Keratinocyte (primary cell): ENCODE data around the gene PDE4DIP.
"Not testable (repeated sequence)": the region's sequence is repeated elsewhere in the genome, so short reads cannot be mapped to it uniquely, and the experiment has no call there.

Experiments
- CTCF ChIP-seq, 3 experiments: IDR thresholded peaks in 1 of 3; conservative IDR thresholded peaks in 1 of 3; optimal IDR thresholded peaks in 1 of 3; 2 replicates in 2 of 3; 3 replicates in 1 of 3; pipeline versions ENCODE3 to v1.5.1; 2011; ENCODE audit warnings: low read length in 3 of 3, mild to moderate bottlenecking in 3 of 3, moderate library complexity in 2 of 3, control low read depth in 1 of 3, inconsistent platforms in 1 of 3; ENCODE audit not compliant: insufficient read depth in 2 of 3; ENCODE audit errors: extremely low read depth in 1 of 3
- EZH2 ChIP-seq: IDR thresholded peaks from one replicate; pipeline ENCODE4 v1.6.1; 2012; ENCODE audit warnings: inconsistent platforms, mild to moderate bottlenecking, low read length, moderate library complexity

- TF ChIP-seq CTCF (optimal IDR thresholded peaks at IDR 0.05 in 1 of 3, IDR thresholded peaks at IDR 0.05 in 1 of 3, conservative IDR thresholded peaks at IDR 0.05 in 1 of 3; ENCODE audit: extremely low read depth in 1 of 3, insufficient read depth in 2 of 3, low read length in 3 of 3); EZH2: not testable (repeated sequence)
Measured at GRCh38 chr1:148885219-148885618, 41.0 kb downstream of the PDE4DIP start.
